ENCODE results near the gene UCHL5. TPM values are rescaled to one million over a fixed set of nuclear protein-coding genes. Genes with fewer than 3 reads are reported as not detected.

UCHL5 gene
- total and polyA plus RNA-seq, 2 of the 13 experiments (the other 11 are each of a cell fraction or from before 2014, with no cell fraction given), result 18.2 to 44.1 TPM

DNA sequence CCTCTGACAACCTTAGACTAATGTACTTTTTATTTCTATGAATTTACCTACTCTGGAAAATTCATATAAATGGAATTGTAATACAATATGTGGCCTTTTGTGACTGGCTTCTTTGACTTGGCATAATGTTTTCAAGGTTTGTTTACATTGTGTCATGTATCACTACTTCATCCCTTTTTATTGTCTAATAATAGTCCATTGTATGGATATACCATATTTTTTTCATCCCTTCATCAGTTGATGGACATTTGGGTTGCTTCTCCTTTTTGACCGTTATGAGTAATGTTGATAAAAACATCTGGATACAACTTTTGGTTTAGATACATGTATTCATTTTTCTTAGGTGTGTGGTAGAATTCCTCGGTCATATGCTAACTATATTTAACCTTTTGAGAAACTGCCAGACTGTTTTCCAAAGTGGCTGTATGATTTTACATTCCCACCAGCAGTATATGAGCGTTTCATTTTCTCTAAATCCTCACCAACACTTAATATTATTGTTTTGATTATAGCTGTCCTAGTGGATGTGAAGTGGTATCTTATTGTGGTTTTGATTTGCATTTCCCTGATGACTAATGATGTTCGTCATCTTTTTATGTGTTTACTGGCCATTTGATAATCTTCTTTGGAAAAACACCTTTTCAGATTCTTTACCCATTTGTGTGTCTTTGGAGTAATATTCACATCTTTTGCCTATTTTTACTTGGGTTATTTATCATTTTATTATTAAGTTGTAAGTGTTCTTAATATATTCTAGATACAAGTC is 3.7 kb upstream of the UCHL5 start:
- H2AFZ ChIP-seq (ENCODE audit: low read length), result no peak overlapping the region
- in situ Hi-C loops (cut with HindIII; ENCODE audit: extremely low pct_ligation_motif_present, low pct_unique_long_range_greater_than_20kb) (no loop called here), intact Hi-C loops (cut with micrococcal nuclease; ENCODE audit: unreplicated experiment) (no loop called here)
- 96% methylated on average over 4 of the region's 4 CpGs for WGBS (ENCODE audit: low lambda C conversion rate)
- no peak overlapping the region for H3K4me2 ChIP-seq (ENCODE audit: low read depth, low read length)
- CTCF ChIA-PET (ENCODE audit: low intra/inter-chr PET ratio, low total read pairs), result no interaction called here
- no peak for DNase-seq (ENCODE audit: low spot score)
- no peak overlapping the region for H3K4me3 ChIP-seq (replicated peaks in 1 of 3; ENCODE audit: insufficient read depth in 1 of 3, low read depth in 2 of 3, low read length in 3 of 3)
- no peaks in the 10 kb centered on the region for H3K9me3 ChIP-seq (ENCODE audit: low read length)
- peaks cover 85% of the 10 kb centered on the region for H3K79me2 ChIP-seq (ENCODE audit: insufficient read depth, low read length)
- no peak overlapping the region for H3K27ac ChIP-seq (ENCODE audit: extremely low read length, insufficient read depth, low read length)
- ATAC-seq, result no peak
- no TSS peak for BruUV-seq (replicated peaks)
- no peak overlapping the region for H3K9ac ChIP-seq (ENCODE audit: insufficient read depth, low read depth, low read length)
- no peak for TF ChIP-seq KLF9 (CRISPR knock-in tag; IDR thresholded peaks at IDR 0.05; ENCODE audit: low read depth)
- no peak for TF ChIP-seq SETDB1 (CRISPR knock-in tag; IDR thresholded peaks at IDR 0.05; ENCODE audit: borderline replicate concordance)
- no peak for TF ChIP-seq ZNF781 (CRISPR knock-in tag; IDR thresholded peaks at IDR 0.05; ENCODE audit: borderline replicate concordance, not compliant biosample characterization)
- no peak for TF ChIP-seq PHF21A (CRISPR knock-in tag; IDR thresholded peaks at IDR 0.05)
- TF ChIP-seq FOSL2 (CRISPR knock-in tag; IDR thresholded peaks at IDR 0.05), result no peak
- no peak for TF ChIP-seq NFKB2 (CRISPR knock-in tag; IDR thresholded peaks at IDR 0.05; ENCODE audit: borderline replicate concordance)
- TF ChIP-seq KLF12 (CRISPR knock-in tag; IDR thresholded peaks at IDR 0.05; ENCODE audit: borderline replicate concordance), result no peak
- no peak for TF ChIP-seq TCF7L2 (IDR thresholded peaks at IDR 0.05; ENCODE audit: low read depth, low read length)
- TF ChIP-seq ZBTB8A (CRISPR knock-in tag; IDR thresholded peaks at IDR 0.05; ENCODE audit: borderline replicate concordance, low read depth), result no peak
- no peak for TF ChIP-seq MTF2 (CRISPR knock-in tag; IDR thresholded peaks at IDR 0.05; ENCODE audit: borderline replicate concordance)
- TF ChIP-seq ZSCAN25 (CRISPR knock-in tag; IDR thresholded peaks at IDR 0.05), result no peak
- TF ChIP-seq, protein P1, sequence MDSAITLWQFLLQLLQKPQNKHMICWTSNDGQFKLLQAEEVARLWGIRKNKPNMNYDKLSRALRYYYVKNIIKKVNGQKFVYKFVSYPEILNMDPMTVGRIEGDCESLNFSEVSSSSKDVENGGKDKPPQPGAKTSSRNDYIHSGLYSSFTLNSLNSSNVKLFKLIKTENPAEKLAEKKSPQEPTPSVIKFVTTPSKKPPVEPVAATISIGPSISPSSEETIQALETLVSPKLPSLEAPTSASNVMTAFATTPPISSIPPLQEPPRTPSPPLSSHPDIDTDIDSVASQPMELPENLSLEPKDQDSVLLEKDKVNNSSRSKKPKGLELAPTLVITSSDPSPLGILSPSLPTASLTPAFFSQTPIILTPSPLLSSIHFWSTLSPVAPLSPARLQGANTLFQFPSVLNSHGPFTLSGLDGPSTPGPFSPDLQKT (CRISPR knock-in tag; IDR thresholded peaks at IDR 0.05; ENCODE audit: borderline replicate concordance), result no peak
- no peak for TF ChIP-seq ZNF484 (CRISPR knock-in tag; IDR thresholded peaks at IDR 0.05; ENCODE audit: borderline replicate concordance, low read depth)
- TF ChIP-seq, protein P2, sequence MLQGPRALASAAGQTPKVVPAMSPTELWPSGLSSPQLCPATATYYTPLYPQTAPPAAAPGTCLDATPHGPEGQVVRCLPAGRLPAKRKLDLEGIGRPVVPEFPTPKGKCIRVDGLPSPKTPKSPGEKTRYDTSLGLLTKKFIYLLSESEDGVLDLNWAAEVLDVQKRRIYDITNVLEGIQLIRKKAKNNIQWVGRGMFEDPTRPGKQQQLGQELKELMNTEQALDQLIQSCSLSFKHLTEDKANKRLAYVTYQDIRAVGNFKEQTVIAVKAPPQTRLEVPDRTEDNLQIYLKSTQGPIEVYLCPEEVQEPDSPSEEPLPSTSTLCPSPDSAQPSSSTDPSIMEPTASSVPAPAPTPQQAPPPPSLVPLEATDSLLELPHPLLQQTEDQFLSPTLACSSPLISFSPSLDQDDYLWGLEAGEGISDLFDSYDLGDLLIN (CRISPR knock-in tag; IDR thresholded peaks at IDR 0.05; ENCODE audit: borderline replicate concordance), result no peak
- TF ChIP-seq TP53 (CRISPR knock-in tag; conservative IDR thresholded peaks at IDR 0.05), result no peak
- TF ChIP-seq ZNF567 (CRISPR knock-in tag; IDR thresholded peaks at IDR 0.05; ENCODE audit: borderline replicate concordance), result no peak
- POLR2A ChIA-PET, result no interaction called here
- peaks cover 1 to 5% of the 10 kb centered on the region in 2 experiments; a peak in 1 of 5 replicates for H3K36me3 ChIP-seq (replicated peaks in 1 of 2; ENCODE audit: control insufficient read depth in 1 of 2, insufficient read depth in 2 of 2, low read length in 2 of 2)
- FAIRE-seq, result no peak
- H3K27me3 ChIP-seq (ENCODE audit: control insufficient read depth in 1 of 2, insufficient read depth in 2 of 2, low read length in 2 of 2), result peaks cover 0 to 2% of the 10 kb centered on the region in 2 experiments; a peak in 1 of 5 replicates
- H4K20me1 ChIP-seq (ENCODE audit: insufficient read depth, low read length), result peaks cover 9% of the 10 kb centered on the region; the same call in 1 of the 2 replicates
- peaks cover 27% of the 10 kb centered on the region for H3K4me1 ChIP-seq (ENCODE audit: insufficient read depth, low read length)

All from HepG2 (cell line).